Bronchial epithelial cell (primary cell): ENCODE measurements around the gene PCDH18. TPM values are rescaled to one million over a fixed set of nuclear protein-coding genes. Genes with fewer than 3 reads are reported as not detected.

ENCODE experiments used
- DNase-seq: peaks from one replicate; pipeline ENCODE4 v3.0.0-alpha.2; 2010; ENCODE audit warnings: low read depth
- FAIRE-seq: peaks from 2 replicates; lab custom pipeline; 2011; peaks lifted over from hg19 to GRCh38; lab: Jason Lieb, UNC
- H3K27me3 ChIP-seq: 2 replicates; pipeline ENCODE4 v1.5.1; 2011; ENCODE audit warnings: low read length; ENCODE audit not compliant: control insufficient read depth, insufficient read depth
- H3K36me3 ChIP-seq: 2 replicates; pipeline ENCODE4 v1.5.1; 2011; ENCODE audit warnings: low read length; ENCODE audit not compliant: control insufficient read depth, insufficient read depth
- H3K4me3 ChIP-seq: 2 replicates; pipeline ENCODE4 v1.5.1; 2011; ENCODE audit warnings: mild to moderate bottlenecking, low read depth, low read length, control low read depth
- CTCF ChIP-seq: IDR thresholded peaks from 2 replicates; pipeline ENCODE4 v1.5.1; 2011; ENCODE audit warnings: mild to moderate bottlenecking, moderate library complexity, low read length, control low read depth, inconsistent platforms; ENCODE audit not compliant: insufficient read depth, severe bottlenecking
- total RNA-seq: library from RNA; depleted of rRNA; stranded (reverse); fragments of >200 nt; gene quantifications from 2 replicates; pipeline ENCODE4 v1.2.1, GENCODE V29; 2014

Gene PCDH18
- total RNA-seq, 1 donor from 2014 or later: 1.6 TPM

GRCh38 chr4:137534516-137534915 is 2.2 kb upstream of the PCDH18 start:
- no peak for TF ChIP-seq CTCF
- no peak overlapping the region for H3K4me3 ChIP-seq
- H3K27me3 ChIP-seq: no peaks in the 10 kb centered on the region
- H3K36me3 ChIP-seq: no peaks in the 10 kb centered on the region
- no peak for FAIRE-seq
- DNase-seq: no peak

GRCh38 chr4:137533855-137534254 is 1.6 kb upstream of the PCDH18 start:
- DNase-seq (no peak), FAIRE-seq (no peak)
- Histone ChIP-seq H3K36me3 (no peaks in the 10 kb centered on the region), H3K4me3 (no peak overlapping the region), H3K27me3 (no peaks in the 10 kb centered on the region)
- TF ChIP-seq CTCF: no peak

- Histone ChIP-seq H3K36me3 (no peaks in the 10 kb centered on the region), H3K4me3 (no peak overlapping the region), H3K27me3 (no peaks in the 10 kb centered on the region)
- DNase-seq (no peak), FAIRE-seq (no peak)
- no peak for TF ChIP-seq CTCF
Observed at GRCh38 chr4:137532869-137533236, 559 bp upstream of the PCDH18 start.

- Histone ChIP-seq H3K27me3 (no peaks in the 10 kb centered on the region), H3K4me3 (no peak overlapping the region), H3K36me3 (no peaks in the 10 kb centered on the region)
- no peak for DNase-seq
- no peak for FAIRE-seq
- no peak for TF ChIP-seq CTCF
Observed at GRCh38 chr4:137531168-137531985, 917 bp downstream of the PCDH18 start.

GRCh38 chr4:137530176-137530575 is 2.1 kb downstream of the PCDH18 start:
- TF ChIP-seq CTCF: no peak
- FAIRE-seq (no peak), DNase-seq (no peak)
- H3K27me3 ChIP-seq: no peaks in the 10 kb centered on the region
- no peak overlapping the region for H3K4me3 ChIP-seq
- H3K36me3 ChIP-seq: no peaks in the 10 kb centered on the region

- TF ChIP-seq CTCF: no peak
- no peaks in the 10 kb centered on the region for H3K36me3 ChIP-seq
- FAIRE-seq (no peak), DNase-seq (no peak)
- H3K27me3 ChIP-seq: no peaks in the 10 kb centered on the region
- H3K4me3 ChIP-seq: no peak overlapping the region
Observed at GRCh38 chr4:137529432-137529831, 2.9 kb downstream of the PCDH18 start.
